K562 (cell line): ENCODE measurements around the gene EIF2S2. TPM values are rescaled to one million over a fixed set of nuclear protein-coding genes. Genes with fewer than 3 reads are reported as not detected.

Experiments used
- ATAC-seq: fragments of 200-7000 bp; cut with Tn5 transposase; 3 replicates; pipeline ENCODE4 v1.9.1; 2020; ENCODE audit warnings: moderate library complexity
- BruUV-seq: library from RNA; stranded (reverse); fragments of 400-500 nt; replicated peaks from 2 replicates; lab custom pipeline; 2021; lab: Mats Ljungman, UMichigan
- CTCF ChIA-PET: fragments of 300-600 bp; formaldehyde crosslinking; extraction: SDS; loops from one replicate; lab custom pipeline; 2021; ENCODE audit warnings: low intra/inter-chr PET ratio; lab: Yijun Ruan, JAX
- POLR2A ChIA-PET: fragments of 300-600, 350-650 bp; sonication (Branson Sonifier 250); formaldehyde crosslinking; extraction: SDS; loops from one replicate; lab custom pipeline; 2021; ENCODE audit warnings: antibody characterized with exemption, inconsistent platforms; lab: Yijun Ruan, JAX
- DNase-seq, 4 experiments: peaks; one replicate each; pipeline versions ENCODE4 v3.0.0 to v3.0.0-alpha.2; 2011 to 2018; ENCODE audit warnings: low spot score in 3 of 4, mixed read lengths in 3 of 4; ENCODE audit errors: extremely low read depth in 1 of 4
- FAIRE-seq: peaks from 2 replicates; lab custom pipeline; 2011; peaks lifted over from hg19 to GRCh38; lab: Jason Lieb, UNC
- H2AFZ ChIP-seq: 2 replicates; pipeline ENCODE4 v1.6.0; 2011; ENCODE audit warnings: low read depth, low read length, control low read depth, inconsistent platforms
- H3K27ac ChIP-seq: fragments of 200-600 bp; 3 replicates; pipeline ENCODE4 v1.8.0; 2011; ENCODE audit warnings: low read depth, mild to moderate bottlenecking, control low read depth, inconsistent platforms, low read length, moderate library complexity, mixed read lengths; ENCODE audit errors: extremely low read depth
- H3K27me3 ChIP-seq, 2 experiments: fragments of 300-600 bp in 1 of 2; 2 replicates in 1 of 2; 3 replicates in 1 of 2; pipeline versions ENCODE4 v1.6.0 to v1.8.0; 2011; ENCODE audit warnings: inconsistent platforms in 2 of 2, low read length in 2 of 2, mild to moderate bottlenecking in 1 of 2, mixed read lengths in 1 of 2, moderate library complexity in 1 of 2; ENCODE audit not compliant: control insufficient read depth in 2 of 2, insufficient read depth in 2 of 2
- H3K36me3 ChIP-seq: fragments of 300-600 bp; 3 replicates; pipeline ENCODE4 v1.8.0; 2011; ENCODE audit warnings: mild to moderate bottlenecking, low read length, inconsistent platforms; ENCODE audit not compliant: control insufficient read depth, insufficient read depth
- H3K4me1 ChIP-seq, 2 experiments: fragments of 200-600 bp in 1 of 2; replicated peaks in 1 of 2; 2 replicates in 1 of 2; 3 replicates in 1 of 2; pipeline versions ENCODE4 v1.5.1 to v1.8.0; 2011; ENCODE audit warnings: inconsistent platforms in 2 of 2, low read length in 2 of 2, mild to moderate bottlenecking in 1 of 2, mixed read lengths in 1 of 2, moderate library complexity in 1 of 2; ENCODE audit not compliant: control insufficient read depth in 2 of 2, insufficient read depth in 2 of 2
- H3K4me2 ChIP-seq: 2 replicates; pipeline ENCODE4 v1.6.1; 2011; ENCODE audit warnings: low read length, control low read depth, inconsistent platforms, mixed read lengths; ENCODE audit not compliant: insufficient read depth
- H3K4me3 ChIP-seq: fragments of 200-600 bp; sonication (generic), shearing (Covaris generic); 2 replicates; pipeline ENCODE4 v1.5.1; 2016; ENCODE audit warnings: control low read depth, inconsistent platforms
- H3K79me2 ChIP-seq: fragments of 200-600 bp; 3 replicates; pipeline ENCODE4 v1.8.0; 2011; ENCODE audit warnings: low read length, inconsistent platforms; ENCODE audit not compliant: control insufficient read depth, insufficient read depth
- H3K9ac ChIP-seq, 2 experiments: 2 replicates each; pipeline versions ENCODE4 v1.6.0 to v1.6.1; 2011; ENCODE audit warnings: low read depth in 2 of 2, low read length in 2 of 2, control low read depth in 1 of 2, inconsistent platforms in 1 of 2, mild to moderate bottlenecking in 1 of 2, mixed read lengths in 1 of 2; ENCODE audit not compliant: insufficient read depth in 1 of 2
- H3K9me1 ChIP-seq: one replicate; pipeline ENCODE4 v1.6.0; 2011; ENCODE audit warnings: inconsistent platforms, mild to moderate bottlenecking, low read length, moderate library complexity; ENCODE audit not compliant: control insufficient read depth, insufficient read depth
- H3K9me3 ChIP-seq: replicated peaks from 2 replicates; pipeline ENCODE4 v1.5.1; 2011; ENCODE audit warnings: low read depth, low read length, inconsistent platforms; ENCODE audit not compliant: control insufficient read depth, insufficient read depth
- H4K20me1 ChIP-seq: replicated peaks from 2 replicates; pipeline ENCODE4 v1.6.1; 2011; ENCODE audit warnings: low read length, inconsistent platforms, mixed read lengths; ENCODE audit not compliant: control insufficient read depth, insufficient read depth
- BMI1 ChIP-seq: fragments of 150-350 bp; IDR thresholded peaks from 2 replicates; pipeline ENCODE4 v1.6.1; 2014; ENCODE audit warnings: low read length
- CHD2 ChIP-seq: IDR thresholded peaks from 2 replicates; pipeline ENCODE4 v1.6.1; 2011; ENCODE audit warnings: low read depth, low read length
- COPS2 ChIP-seq: fragments of 450-650 bp; conservative IDR thresholded peaks from 2 replicates; pipeline ENCODE4 v1.6.1; 2016; ENCODE audit warnings: mild to moderate bottlenecking, moderate library complexity
- MAFG ChIP-seq: fragments of 450-650 bp; conservative IDR thresholded peaks from 2 replicates; pipeline ENCODE4 v1.6.1; 2016; ENCODE audit warnings: missing genetic modification characterization, missing compliant biosample characterization
- MEIS2 ChIP-seq: fragments of 450-650 bp; IDR thresholded peaks from 2 replicates; pipeline ENCODE4 v1.6.1; 2014; ENCODE audit warnings: mild to moderate bottlenecking; ENCODE audit not compliant: partially characterized antibody
- PTTG1 ChIP-seq: fragments of 450-650 bp; IDR thresholded peaks from 2 replicates; pipeline ENCODE4 v1.6.1; 2016; ENCODE audit warnings: low read depth, mild to moderate bottlenecking, missing genetic modification characterization, missing compliant biosample characterization
- SREBF1 ChIP-seq: fragments of 150-350 bp; IDR thresholded peaks from 2 replicates; pipeline ENCODE4 v1.6.1; 2014; ENCODE audit warnings: antibody characterized with exemption, low read depth, low read length, borderline replicate concordance
- TAF9B ChIP-seq: fragments of 450-650 bp; IDR thresholded peaks from 2 replicates; pipeline ENCODE4 v1.6.1; 2018; ENCODE audit warnings: mild to moderate bottlenecking; ENCODE audit not compliant: partially characterized antibody
- TCF3 ChIP-seq: sonication (generic); formaldehyde crosslinking; IDR thresholded peaks from 2 replicates; pipeline ENCODE4 v1.4.0; 2020; ENCODE audit warnings: mild to moderate bottlenecking, missing genetic modification reagents
- ZNF695 ChIP-seq: fragments of 450-650 bp; formaldehyde crosslinking; IDR thresholded peaks from 2 replicates; pipeline ENCODE4 v1.4.0; 2020; ENCODE audit warnings: mild to moderate bottlenecking, moderate library complexity
- WGBS: fragments of 100-300 bp; shearing (Covaris generic); methylation state at CpG from one replicate; pipeline ENCODE4 v1.1.6; 2016; ENCODE audit warnings: low coverage, mixed read lengths; ENCODE audit not compliant: insufficient coverage; ENCODE audit errors: missing lambda C conversion rate; 5-methylcytosine and 5-hydroxymethylcytosine counted together
- in situ Hi-C: fragments of 300-500 bp; cut with MboI; formaldehyde crosslinking; loops from 4 replicates; pipeline ENCODE4 v1.15.0; 2018; ENCODE audit warnings: inconsistent platforms, mixed read lengths
- intact Hi-C: fragments of 100-400 bp; cut with micrococcal nuclease; formaldehyde crosslinking; loops from 2 replicates; pipeline ENCODE4 v1.14.2; 2022
- polyA plus RNA-seq, 8 experiments: library from polyadenylated mRNA; depleted of rRNA in 4 of 8; stranded (reverse) in 5 of 8; unstranded in 3 of 8; fragments of >200 nt; fragmentation: Nextera tagmentation in 2 of 8; fragmentation: Illumina TruSeq in 1 of 8; extraction: Ambion mirVana in 2 of 8; extraction: Trizol in 1 of 8; gene quantifications; 2 replicates each; pipeline versions ENCODE4 v1.2.1 to v1.2.3, GENCODE V29; 2011 to 2014; ENCODE audit warnings: inconsistent platforms in 1 of 8, missing spikeins in 1 of 8
- total RNA-seq, 7 experiments: library from RNA; depleted of rRNA in 6 of 7; stranded (reverse); fragments of >200 nt in 6 of 7; fragmentation: Illumina TruSeq in 2 of 7; extraction: Trizol in 2 of 7; gene quantifications; 2 replicates each; pipeline versions ENCODE4 v1.2.1 to v1.2.3, GENCODE V29; 2011 to 2021; ENCODE audit warnings: low replicate concordance in 1 of 7
- TF ChIP-seq, protein P1 (sequence below): fragments of 450-650 bp; formaldehyde crosslinking; IDR thresholded peaks from 2 replicates; pipeline ENCODE4 v1.4.0; 2020; ENCODE audit warnings: mild to moderate bottlenecking
- TF ChIP-seq, protein P2 (sequence below): fragments of 450-650 bp; IDR thresholded peaks from 2 replicates; pipeline ENCODE4 v1.6.1; 2016
- TF ChIP-seq, protein P3 (sequence below): fragments of 250-450 bp; sonication (Bioruptor Pico); IDR thresholded peaks from 2 replicates; pipeline ENCODE4 v1.5.0; 2021
- TF ChIP-seq, protein P4 (sequence below): sonication (generic); formaldehyde crosslinking; IDR thresholded peaks from 2 replicates; pipeline ENCODE4 v1.9.0; 2022; ENCODE audit warnings: mild to moderate bottlenecking, missing genetic modification reagents

The EIF2S2 gene
- total and polyA plus RNA-seq, 9 of the 15 experiments (the other 6 are each of a cell fraction or from before 2014, with no cell fraction given): 79.7 to 220 (median 154) TPM

- ATAC-seq (no peak), FAIRE-seq (no peak), DNase-seq (no peak)
- POLR2A ChIA-PET: interaction anchor here (0.7 to 1.6 kb wide), 3 partner anchors 11 to 196 kb away, joined by 4 to 5 read pairs (median 4); no protein-coding TSS in a partner anchor
- 94% methylated on average over 3 of the region's 3 CpGs for WGBS
- H3K9me3 ChIP-seq: no peaks in the 10 kb centered on the region
- BruUV-seq: no TSS peak
- H3K27ac ChIP-seq: no peak overlapping the region
- in situ Hi-C loops (no loop called here), intact Hi-C loops (no loop called here)
- TF ChIP-seq TCF3 (no peak), MAFG (tag) (no peak), CHD2 (no peak), MEIS2 (no peak), SREBF1 (no peak), PTTG1 (no peak), ZNF695 (CRISPR knock-in tag) (no peak), TAF9B (no peak), COPS2 (no peak), BMI1 (no peak)
- TF ChIP-seq, protein P1, sequence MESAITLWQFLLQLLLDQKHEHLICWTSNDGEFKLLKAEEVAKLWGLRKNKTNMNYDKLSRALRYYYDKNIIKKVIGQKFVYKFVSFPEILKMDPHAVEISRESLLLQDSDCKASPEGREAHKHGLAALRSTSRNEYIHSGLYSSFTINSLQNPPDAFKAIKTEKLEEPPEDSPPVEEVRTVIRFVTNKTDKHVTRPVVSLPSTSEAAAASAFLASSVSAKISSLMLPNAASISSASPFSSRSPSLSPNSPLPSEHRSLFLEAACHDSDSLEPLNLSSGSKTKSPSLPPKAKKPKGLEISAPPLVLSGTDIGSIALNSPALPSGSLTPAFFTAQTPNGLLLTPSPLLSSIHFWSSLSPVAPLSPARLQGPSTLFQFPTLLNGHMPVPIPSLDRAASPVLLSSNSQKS (CRISPR knock-in tag): no peak
- TF ChIP-seq, protein P2, sequence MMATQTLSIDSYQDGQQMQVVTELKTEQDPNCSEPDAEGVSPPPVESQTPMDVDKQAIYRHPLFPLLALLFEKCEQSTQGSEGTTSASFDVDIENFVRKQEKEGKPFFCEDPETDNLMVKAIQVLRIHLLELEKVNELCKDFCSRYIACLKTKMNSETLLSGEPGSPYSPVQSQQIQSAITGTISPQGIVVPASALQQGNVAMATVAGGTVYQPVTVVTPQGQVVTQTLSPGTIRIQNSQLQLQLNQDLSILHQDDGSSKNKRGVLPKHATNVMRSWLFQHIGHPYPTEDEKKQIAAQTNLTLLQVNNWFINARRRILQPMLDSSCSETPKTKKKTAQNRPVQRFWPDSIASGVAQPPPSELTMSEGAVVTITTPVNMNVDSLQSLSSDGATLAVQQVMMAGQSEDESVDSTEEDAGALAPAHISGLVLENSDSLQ: no peak
- TF ChIP-seq, protein P3, sequence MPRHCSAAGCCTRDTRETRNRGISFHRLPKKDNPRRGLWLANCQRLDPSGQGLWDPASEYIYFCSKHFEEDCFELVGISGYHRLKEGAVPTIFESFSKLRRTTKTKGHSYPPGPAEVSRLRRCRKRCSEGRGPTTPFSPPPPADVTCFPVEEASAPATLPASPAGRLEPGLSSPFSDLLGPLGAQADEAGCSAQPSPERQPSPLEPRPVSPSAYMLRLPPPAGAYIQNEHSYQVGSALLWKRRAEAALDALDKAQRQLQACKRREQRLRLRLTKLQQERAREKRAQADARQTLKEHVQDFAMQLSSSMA (CRISPR knock-in tag): no peak
- TF ChIP-seq, protein P4, sequence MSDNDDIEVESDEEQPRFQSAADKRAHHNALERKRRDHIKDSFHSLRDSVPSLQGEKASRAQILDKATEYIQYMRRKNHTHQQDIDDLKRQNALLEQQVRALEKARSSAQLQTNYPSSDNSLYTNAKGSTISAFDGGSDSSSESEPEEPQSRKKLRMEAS (CRISPR knock-in tag): no peak
- no peak overlapping the region for H3K4me3 ChIP-seq
- H3K4me1 ChIP-seq: peaks cover 5 to 18% of the 10 kb centered on the region in 2 experiments; a peak in 4 of 5 replicates
- H2AFZ ChIP-seq: no peak overlapping the region
- peaks cover 49% of the 10 kb centered on the region for H4K20me1 ChIP-seq
- no peaks in the 10 kb centered on the region for H3K27me3 ChIP-seq
- H3K9me1 ChIP-seq: peaks cover 5% of the 10 kb centered on the region
- H3K79me2 ChIP-seq: peaks cover 96% of the 10 kb centered on the region
- H3K9ac ChIP-seq: no peak overlapping the region
- no peak overlapping the region for H3K4me2 ChIP-seq
- peaks cover 97% of the 10 kb centered on the region for H3K36me3 ChIP-seq
- CTCF ChIA-PET: no interaction called here
These were observed 5.9 kb downstream of the EIF2S2 start for GRCh38 chr20:34105978-34106675.
